Smooth muscle cell of the coronary artery (primary cell): ENCODE measurements around the gene PDCD4. TPM values are rescaled to one million over a fixed set of nuclear protein-coding genes. Genes with fewer than 3 reads are reported as not detected.

ENCODE experiments used
- total RNA-seq: library from RNA; depleted of rRNA; stranded (reverse); fragments of >200 nt; gene quantifications from 2 replicates; pipeline ENCODE4 v1.2.3, GENCODE V29; 2014; ENCODE audit warnings: low replicate concordance

The PDCD4 gene
- 43.7 and 255 TPM in 2 replicates for total RNA-seq

GRCh38 chr10:110871298-110872084 lies at the start of gene PDCD4:
Gene PDCD4 (plus strand): TSS chr10:110871928. CDS start chr10:110876028, 4,100 bp downstream.

GRCh38 chr10:110918643-110919348 lies 47.1 kb downstream of the PDCD4 start, which contains the start of gene BBIP1:
Gene BBIP1 (minus strand): TSS chr10:110919180. CDS start chr10:110918157, 1,023 bp downstream.

GRCh38 chr10:110919349-110919931 lies 47.7 kb downstream of the PDCD4 start, which contains the start of gene SHOC2:
Gene SHOC2 (plus strand): TSS chr10:110919604. CDS start chr10:110964359, 44,755 bp downstream.

Other genes starting within 250 kb of the PDCD4 start
- gene RBM20, start 227.6 kb upstream of the PDCD4 start, total RNA-seq, result under 0.01 and 0.45 TPM in 2 replicates
- gene BBIP1, start 47.3 kb downstream of the PDCD4 start, total RNA-seq, result 6.1 and 20.0 TPM in 2 replicates
- gene SHOC2, start 47.7 kb downstream of the PDCD4 start, total RNA-seq, result 37.9 and 76.2 TPM in 2 replicates
- 2.9 TPM in 1 of 2 replicates, not detected in the other for gene ADRA2A, start 205.1 kb downstream of the PDCD4 start, total RNA-seq